Ureter (tissue), 1 donor: ENCODE data around the gene PSMD13. TPM values are rescaled to one million over a fixed set of nuclear protein-coding genes. Genes with fewer than 3 reads are reported as not detected.

Experiments used
- DNase-seq: peaks from one replicate; pipeline ENCODE4 v3.0.0-alpha.2; 2020; ENCODE audit warnings: low spot score
- total RNA-seq: library from RNA; stranded (reverse); gene quantifications from one replicate; pipeline ENCODE4 v1.2.4, GENCODE V29; 2023
- donor health status: DM: yes; HTN: yes; CAD: no.

The PSMD13 gene
- total RNA-seq, 1 donor from 2014 or later = 87.5 TPM

DNA sequence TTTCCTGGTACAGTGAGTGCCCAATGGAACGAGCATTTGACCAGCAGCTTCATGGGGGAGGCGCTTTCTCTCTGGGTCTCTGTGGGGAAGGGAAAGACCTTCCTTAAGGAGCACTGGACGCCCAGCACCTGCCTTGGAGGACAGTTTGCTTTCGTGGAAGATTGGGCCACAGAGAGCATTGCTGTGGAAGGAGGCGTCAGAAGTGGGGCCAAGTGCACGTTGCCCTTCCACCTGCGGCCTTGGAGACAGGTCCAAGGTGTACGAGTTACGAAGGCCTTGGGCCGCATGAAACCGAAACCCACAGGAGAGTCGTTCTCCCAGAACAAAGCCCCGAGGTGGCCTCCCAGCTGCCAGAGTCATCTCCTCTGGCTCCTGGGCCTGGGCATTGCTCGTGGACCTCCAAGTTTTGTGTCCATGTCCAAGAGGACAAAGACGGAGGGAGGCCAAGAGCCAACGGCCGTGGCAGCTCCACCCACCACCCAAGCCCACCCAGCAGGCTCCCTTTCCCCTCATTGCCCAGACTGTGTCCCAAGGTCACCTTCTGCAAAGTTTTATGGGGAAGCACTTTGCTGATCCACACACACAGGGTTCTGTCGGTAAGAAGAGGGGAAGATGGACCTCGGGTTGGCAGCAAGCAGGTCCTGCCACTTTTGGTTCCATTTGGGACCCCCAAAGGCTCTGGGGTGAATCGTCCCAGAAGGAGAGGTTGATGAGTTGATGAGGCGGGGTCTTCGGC, 35.6 kb downstream of the PSMD13 start:
- DNase-seq = no peak

DNA sequence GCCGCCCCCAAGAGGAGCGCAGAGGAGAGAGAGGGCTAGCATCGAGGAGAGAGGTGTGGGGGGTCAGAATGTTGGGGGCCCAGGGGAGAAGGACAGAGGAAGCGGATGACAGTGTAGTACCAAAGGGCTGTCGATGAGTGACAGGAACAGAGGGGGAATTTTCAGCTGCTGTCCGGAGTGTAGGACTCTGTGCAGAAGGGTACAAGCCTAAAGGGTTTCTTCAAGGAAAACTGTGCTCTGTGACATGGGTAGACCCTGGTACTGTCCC, 36.1 kb downstream of the PSMD13 start:
- DNase-seq = no peak

DNA sequence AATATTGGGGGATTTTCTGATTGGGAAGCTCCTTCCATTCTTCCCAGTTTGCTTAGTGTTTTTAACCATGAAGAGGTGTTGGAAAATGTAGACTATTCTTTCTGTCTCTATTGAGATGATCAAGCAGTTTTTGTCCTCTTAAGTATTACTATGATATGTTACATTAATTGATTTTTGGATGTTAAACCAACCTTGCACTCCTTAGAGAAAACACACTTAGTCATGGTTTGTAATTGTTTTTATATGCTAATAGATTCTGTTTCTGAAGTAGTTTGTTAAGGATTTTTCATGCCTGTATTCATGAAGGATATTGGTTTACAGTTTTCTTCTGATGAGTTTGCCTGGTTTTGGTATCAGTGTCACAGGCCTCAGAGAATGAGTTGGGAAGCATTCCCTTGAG, 39.4 kb downstream of the PSMD13 start:
- no peak for DNase-seq

DNA sequence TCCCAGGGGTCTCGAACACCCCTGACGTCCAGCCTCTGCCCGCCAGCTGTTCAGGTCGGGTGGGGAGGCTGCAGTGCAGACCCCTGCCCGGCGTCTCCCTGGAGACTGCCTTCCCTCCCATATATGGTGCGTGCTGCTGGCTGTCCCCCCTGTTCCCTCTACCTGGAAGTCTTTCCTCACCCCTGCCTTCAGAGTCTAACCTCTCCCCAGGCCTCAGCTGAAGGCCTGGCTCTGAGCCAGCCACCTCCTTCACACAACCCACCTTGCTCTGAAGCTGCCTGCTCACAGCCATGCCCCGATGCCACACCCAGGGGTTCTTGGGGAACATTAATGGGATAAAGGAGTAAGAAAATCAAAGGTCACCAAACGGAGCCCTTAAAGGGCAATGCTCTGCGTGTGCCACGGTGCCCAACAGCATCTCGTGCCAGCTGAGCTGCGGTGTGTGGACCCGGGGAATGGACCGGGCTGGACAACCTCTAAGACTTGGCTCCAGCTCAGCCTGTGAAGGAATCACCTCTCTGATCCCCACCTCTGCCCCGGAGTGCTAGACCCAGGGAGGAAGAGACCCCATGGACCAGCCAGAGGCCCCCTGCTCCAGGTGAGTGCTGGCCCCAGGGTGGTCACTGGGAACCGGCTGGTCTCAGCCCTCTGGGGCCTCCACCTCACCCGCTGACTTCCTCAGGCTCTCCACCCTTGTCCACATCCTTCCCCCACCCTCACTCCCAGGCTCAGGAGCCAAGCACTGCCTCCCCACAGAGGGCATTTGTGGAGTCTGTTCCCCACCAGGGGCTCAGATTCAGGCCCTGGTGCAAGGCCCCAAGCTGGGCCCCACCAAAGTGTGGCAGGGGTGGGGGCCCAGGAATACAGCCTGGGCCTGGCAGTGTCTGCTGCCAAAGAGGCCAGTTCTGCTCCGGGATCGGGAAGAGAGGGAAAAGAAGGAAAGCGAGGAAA, 41.5 kb downstream of the PSMD13 start, which contains the start of gene NLRP6:
NLRP6 (plus strand) TSS at position 407 of the 951 bp plus-strand sequence; CDS start at position 570, 163 bp downstream.
- peak; percentile 40 for DNase-seq

DNA sequence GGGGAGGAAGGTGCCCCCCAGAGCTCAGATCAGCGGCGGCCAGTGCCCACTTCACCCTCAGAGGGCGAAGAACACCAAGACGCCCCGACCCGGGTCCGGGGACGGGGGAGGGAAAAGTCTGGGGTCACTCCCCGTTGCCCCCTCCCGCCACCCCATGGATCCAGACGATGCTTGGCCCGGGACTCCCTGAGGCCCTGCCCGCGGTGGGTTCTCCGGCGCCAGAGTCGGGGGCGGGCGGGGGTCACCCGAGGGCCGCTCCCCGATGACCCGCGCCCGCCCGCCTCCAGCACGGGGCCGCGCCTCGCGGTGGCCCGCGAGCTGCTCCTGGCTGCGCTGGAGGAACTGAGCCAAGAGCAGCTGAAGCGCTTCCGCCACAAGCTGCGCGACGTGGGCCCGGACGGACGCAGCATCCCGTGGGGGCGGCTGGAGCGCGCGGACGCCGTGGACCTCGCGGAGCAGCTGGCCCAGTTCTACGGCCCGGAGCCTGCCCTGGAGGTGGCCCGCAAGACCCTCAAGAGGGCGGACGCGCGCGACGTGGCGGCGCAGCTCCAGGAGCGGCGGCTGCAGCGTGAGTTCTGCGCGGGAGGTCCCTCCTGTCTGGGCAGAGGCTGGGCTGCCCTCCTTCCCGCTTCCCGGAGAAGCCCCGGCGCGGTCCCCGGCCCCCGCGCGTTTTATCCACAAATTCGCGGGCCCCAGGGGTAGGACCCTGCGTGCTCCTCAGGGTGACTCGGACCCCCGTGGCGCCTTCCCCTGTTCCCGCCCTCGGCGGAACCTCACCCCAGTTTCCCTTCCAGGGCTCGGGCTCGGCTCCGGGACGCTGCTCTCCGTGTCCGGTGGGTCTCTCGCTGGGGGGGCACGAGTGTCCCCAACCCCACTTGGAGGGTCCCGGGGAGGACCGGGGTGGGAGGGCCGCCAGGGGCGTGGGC, 42.5 kb downstream of the PSMD13 start:
- peak; percentile 42 for DNase-seq

DNA sequence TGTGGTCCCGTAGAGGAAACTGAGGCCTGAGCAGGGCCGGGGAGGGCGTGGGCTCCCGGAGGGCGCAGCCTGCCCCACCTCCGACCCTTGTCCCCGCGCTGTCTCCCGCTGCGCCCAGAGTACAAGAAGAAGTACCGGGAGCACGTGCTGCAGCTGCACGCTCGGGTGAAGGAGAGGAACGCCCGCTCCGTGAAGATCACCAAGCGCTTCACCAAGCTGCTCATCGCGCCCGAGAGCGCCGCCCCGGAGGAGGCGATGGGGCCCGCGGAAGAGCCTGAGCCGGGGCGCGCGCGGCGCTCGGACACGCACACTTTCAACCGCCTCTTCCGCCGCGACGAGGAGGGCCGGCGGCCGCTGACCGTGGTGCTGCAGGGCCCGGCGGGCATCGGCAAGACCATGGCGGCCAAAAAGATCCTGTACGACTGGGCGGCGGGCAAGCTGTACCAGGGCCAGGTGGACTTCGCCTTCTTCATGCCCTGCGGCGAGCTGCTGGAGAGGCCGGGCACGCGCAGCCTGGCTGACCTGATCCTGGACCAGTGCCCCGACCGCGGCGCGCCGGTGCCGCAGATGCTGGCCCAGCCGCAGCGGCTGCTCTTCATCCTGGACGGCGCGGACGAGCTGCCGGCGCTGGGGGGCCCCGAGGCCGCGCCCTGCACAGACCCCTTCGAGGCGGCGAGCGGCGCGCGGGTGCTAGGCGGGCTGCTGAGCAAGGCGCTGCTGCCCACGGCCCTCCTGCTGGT, 43.4 kb downstream of the PSMD13 start:
- peak; percentile 42 for DNase-seq

DNA sequence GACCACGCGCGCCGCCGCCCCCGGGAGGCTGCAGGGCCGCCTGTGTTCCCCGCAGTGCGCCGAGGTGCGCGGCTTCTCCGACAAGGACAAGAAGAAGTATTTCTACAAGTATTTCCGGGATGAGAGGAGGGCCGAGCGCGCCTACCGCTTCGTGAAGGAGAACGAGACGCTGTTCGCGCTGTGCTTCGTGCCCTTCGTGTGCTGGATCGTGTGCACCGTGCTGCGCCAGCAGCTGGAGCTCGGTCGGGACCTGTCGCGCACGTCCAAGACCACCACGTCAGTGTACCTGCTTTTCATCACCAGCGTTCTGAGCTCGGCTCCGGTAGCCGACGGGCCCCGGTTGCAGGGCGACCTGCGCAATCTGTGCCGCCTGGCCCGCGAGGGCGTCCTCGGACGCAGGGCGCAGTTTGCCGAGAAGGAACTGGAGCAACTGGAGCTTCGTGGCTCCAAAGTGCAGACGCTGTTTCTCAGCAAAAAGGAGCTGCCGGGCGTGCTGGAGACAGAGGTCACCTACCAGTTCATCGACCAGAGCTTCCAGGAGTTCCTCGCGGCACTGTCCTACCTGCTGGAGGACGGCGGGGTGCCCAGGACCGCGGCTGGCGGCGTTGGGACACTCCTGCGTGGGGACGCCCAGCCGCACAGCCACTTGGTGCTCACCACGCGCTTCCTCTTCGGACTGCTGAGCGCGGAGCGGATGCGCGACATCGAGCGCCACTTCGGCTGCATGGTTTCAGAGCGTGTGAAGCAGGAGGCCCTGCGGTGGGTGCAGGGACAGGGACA, 44.1 kb downstream of the PSMD13 start:
- DNase-seq = peak; percentile 44

DNA sequence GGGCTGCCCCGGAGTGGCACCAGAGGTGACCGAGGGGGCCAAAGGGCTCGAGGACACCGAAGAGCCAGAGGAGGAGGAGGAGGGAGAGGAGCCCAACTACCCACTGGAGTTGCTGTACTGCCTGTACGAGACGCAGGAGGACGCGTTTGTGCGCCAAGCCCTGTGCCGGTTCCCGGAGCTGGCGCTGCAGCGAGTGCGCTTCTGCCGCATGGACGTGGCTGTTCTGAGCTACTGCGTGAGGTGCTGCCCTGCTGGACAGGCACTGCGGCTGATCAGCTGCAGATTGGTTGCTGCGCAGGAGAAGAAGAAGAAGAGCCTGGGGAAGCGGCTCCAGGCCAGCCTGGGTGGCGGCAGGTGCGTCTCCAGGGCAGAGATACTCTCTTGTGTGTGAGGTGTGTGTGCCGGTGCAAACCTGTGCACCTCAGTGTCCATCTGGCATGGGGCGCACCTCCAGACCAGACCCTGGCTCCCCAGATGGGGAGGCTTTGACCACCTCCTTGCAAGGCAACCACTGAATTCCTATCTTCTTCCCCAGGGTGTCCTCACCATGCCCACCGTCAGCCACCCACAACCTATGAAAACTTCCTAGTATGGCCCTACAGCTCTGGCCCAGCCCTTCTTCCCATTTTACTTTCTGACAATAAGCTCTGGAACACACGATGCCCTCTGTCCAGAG, 44.8 kb downstream of the PSMD13 start:
- peak; percentile 39 for DNase-seq

DNA sequence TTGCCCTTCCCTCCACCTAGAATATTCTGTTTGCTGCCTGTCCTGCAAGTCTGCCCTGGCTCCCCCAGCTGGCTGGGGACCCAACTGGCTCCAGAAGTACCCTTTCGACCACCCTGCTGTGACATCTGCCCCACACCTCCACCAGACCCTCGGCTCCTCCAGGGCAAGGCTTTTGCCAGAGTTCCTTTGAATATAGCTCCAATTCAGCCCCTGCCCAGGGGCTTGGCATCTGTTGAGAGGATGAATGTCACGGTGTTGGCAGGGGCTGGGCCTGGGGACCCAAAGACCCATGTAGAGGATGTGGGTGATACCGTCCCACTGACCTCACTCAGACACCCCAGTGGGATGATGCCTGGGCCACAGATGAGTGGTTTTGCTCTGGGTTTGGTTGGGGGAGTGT, 45.4 kb downstream of the PSMD13 start:
- peak; percentile 44 for DNase-seq

DNA sequence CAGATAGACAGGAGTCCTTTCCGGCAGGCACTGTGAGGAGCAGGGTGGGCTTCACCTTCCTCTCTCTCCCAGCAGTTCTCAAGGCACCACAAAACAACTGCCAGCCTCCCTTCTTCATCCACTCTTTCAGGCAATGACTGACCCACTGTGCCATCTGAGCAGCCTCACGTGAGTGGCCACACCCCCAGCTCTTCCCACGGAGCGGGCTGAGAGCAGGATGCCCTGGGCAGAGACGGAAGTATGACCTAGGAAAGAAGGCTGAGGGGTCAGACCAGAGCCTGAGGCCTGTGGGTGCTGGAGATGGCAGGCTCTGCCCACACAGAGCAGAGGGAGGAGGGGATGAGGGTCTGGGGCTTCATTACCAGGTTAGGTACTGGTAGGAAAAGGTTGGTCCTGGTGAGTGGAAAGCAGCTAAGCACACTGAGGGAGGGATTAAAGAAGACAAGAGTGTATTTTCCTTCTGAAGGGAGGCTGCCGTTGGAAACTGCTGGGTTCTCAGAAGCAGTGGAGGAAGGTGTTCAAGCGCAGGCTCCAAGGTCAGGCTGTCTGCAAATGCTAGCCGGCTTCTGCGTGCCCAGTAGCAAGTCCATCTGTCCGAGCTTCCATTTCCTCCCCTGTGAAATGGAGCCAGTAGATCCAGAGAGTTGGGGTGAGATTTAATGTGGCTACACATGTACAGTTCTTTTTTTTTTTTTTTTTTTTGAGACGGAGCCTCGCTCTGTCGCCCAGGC, 46.0 kb downstream of the PSMD13 start:
- DNase-seq = no peak

DNA sequence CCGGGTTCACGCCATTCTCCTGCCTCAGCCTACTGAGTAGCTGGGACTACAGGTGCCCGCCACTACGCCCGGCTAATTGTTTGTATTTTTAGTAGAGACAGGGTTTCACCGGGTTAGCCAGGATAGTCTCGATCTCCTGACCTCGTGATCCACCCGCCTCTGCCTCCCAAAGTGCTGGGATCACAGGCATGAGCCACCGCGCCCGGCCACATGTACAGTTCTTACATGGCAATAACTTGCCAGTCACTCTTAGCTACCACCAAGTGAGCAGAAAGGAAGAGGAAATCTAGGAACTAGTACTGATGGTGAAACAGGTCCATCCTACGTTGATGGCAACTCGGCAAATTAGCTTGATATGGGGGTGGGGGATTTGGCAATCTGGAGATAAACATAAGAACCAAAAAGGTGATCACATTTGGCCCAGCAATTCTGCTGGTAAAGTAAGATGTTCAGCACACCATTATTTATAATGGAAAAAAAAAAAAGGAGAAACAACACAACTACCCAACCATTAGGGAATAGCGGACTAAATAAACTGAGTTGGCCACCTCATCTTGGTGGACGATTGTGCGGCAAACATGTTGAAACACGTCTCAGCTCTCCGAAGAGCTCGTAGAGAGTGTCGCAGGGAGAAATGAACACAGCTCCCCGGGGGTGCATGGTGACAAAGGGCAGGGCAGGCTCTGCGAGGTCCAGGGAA, 46.8 kb downstream of the PSMD13 start:
- DNase-seq = no peak

DNA sequence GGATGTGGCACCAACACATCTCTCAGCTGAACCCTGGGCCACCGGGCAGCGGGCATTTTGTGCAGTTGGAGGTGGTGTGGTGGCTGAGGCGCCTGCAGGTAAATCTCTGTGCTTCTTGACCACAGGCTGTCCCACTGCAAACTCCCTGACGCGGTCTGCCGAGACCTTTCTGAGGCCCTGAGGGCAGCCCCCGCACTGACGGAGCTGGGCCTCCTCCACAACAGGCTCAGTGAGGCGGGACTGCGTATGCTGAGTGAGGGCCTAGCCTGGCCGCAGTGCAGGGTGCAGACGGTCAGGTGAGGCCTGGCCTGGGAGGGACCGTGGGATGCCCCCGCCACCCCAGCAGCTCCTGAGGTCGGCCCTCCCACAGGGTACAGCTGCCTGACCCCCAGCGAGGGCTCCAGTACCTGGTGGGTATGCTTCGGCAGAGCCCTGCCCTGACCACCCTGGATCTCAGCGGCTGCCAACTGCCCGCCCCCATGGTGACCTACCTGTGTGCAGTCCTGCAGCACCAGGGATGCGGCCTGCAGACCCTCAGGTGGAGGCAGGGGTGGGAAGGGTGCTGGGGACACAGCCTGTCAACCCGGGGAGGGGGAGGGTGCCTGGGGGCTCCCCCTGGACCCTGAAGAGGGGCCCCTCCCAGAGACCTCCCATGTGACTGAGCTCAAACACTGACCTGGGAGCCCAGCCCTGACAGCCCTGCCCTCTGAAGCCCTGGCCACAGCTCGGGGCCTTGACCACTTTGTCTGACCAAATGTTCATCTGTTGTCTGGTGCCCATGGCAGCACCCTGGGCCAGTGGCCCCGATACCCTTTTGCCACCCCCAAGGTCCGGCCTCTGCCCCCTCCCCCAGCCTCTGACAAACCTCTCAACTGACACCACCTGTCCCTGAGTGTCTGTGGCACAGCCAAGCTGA, 47.6 kb downstream of the PSMD13 start:
- peak; percentile 41 for DNase-seq

DNA sequence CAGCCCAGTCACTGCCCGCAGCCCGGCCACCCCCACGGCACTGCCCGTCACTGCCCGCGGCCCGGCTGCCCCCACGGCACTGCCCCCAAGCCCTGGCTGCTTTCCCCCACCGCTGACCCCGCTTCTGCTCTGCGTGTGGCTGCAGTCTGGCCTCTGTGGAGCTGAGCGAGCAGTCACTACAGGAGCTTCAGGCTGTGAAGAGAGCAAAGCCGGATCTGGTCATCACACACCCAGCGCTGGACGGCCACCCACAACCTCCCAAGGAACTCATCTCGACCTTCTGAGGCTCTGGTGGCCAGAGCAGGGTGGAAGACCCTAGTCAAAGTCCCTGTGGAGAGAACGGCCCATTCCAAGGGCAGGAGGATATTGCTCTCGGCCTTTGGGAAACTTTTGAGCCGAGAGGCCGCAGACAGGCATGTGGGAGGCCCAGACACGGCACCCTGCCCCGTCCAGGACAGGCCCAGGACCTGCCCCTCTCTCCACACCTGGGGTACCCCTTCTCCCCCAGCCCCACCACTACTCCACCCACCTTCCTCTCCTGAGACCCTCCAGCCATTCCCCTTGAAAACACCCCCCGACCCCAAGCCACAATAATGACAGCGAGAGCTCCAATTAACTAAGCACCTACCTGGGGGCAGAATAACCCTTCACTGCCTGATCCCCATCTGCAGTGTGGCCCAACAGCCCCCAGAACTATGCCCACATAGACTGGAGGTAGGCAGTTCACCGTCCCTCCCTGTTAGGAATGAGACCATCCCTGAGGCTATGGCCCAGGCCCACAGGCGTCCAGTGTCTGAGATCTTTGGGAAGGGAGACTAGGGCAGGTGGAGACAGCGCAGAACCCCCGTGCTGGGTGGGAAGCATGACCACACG, 48.5 kb downstream of the PSMD13 start:
- DNase-seq = peak; percentile 39

DNA sequence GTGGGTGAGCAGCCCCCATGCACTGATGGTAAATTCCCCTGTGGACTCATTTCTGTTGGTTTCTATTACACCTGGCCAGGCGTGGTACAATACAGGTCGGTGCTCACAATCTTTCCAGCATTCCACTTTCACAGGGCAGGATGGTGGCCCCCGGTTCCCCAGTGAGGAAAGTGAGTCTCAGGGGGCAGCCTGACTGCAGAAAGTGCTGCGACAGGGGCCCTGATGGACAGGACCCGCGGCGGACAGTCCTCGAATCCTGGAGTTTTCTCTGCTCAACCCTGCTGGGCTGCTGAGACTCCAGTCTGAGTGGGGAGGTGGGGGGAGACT, 49.1 kb downstream of the PSMD13 start:
- DNase-seq = peak; percentile 41

DNA sequence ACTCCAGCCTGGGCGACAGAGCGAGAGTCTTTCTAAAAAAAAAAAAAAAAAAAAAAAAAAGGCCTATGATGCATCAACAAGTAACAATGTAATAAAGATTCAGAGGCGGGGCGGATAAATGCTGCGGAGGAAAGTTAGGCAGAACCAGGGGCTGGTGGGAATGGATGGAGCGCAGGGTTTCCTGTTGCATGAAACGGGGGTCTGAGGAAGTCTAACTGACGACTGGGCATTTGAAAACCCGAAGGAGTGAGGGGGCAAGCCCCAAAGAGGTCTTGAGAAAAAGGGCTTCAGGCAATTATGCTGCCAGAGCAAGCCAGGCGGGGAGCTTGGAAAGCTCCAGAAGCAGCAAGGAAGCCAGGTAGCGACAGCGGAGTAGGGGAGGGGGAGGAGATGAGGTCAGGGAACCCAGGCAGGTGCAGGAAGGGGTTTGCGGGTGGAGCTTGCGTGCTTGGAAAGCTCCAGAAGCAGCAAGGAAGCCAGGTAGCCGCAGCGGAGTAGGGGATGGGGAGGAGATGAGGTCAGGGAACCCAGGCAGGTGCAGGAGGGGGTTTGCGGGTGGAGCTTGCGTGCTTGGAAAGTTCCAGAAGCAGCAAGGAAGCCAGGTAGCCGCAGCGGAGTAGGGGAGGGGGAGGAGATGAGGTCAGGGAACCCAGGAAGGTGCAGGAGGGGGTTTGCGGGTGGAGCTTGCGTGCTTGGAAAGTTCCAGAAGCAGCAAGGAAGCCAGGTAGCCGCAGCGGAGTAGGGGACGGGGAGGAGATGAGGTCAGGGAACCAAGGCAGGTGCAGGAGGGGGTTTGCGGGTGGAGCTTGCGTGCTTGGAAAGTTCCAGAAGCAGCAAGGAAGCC, 50.4 kb downstream of the PSMD13 start:
- DNase-seq = peak; percentile 41
